DOHH2 (cell line): ENCODE measurements around the gene TNFRSF6B.

Experiments
- CTCF ChIP-seq: fragments of 200-600 bp; sonication (generic); IDR thresholded peaks from one replicate; pipeline ENCODE4 v1.5.1; 2014; ENCODE audit warnings: antibody characterized with exemption, mild to moderate bottlenecking, low read depth, low read length; ENCODE audit not compliant: poor library complexity, severe bottlenecking
- EZH2phosphoT487 ChIP-seq: fragments of 200-600 bp; sonication (generic); IDR thresholded peaks from 2 replicates; pipeline ENCODE4 v1.6.1; 2017; ENCODE audit warnings: borderline replicate concordance, mild to moderate bottlenecking, antibody characterized with exemption, low read length, moderate library complexity, mixed read lengths

- no peak for TF ChIP-seq EZH2phosphoT487
- no peak for TF ChIP-seq CTCF
Observed at GRCh38 chr20:63673951-63674350, 22.5 kb upstream of the TNFRSF6B start.
